Measurements from ENCODE around the gene MKNK1.

DNA sequence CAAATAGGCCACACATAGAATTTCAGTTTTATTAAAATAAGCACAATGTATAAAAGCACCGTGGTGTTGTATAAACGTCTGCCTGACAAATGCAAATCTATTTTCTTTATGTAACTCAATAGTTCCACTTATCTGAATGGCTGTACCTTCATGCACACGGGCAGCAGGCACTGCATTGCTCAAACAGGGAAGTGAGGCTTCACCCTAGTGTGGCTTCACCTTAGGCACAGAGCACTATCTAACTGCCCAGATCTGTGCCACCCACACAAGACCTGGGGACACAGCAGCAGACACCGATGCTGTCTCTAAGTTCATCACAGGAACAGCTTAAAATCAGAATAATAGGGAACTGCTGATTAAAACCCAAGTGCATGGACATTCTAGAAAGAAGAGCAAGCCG is 46.7 kb downstream of the MKNK1 start:
- TF ChIP-seq, protein P1, sequence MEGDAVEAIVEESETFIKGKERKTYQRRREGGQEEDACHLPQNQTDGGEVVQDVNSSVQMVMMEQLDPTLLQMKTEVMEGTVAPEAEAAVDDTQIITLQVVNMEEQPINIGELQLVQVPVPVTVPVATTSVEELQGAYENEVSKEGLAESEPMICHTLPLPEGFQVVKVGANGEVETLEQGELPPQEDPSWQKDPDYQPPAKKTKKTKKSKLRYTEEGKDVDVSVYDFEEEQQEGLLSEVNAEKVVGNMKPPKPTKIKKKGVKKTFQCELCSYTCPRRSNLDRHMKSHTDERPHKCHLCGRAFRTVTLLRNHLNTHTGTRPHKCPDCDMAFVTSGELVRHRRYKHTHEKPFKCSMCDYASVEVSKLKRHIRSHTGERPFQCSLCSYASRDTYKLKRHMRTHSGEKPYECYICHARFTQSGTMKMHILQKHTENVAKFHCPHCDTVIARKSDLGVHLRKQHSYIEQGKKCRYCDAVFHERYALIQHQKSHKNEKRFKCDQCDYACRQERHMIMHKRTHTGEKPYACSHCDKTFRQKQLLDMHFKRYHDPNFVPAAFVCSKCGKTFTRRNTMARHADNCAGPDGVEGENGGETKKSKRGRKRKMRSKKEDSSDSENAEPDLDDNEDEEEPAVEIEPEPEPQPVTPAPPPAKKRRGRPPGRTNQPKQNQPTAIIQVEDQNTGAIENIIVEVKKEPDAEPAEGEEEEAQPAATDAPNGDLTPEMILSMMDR (IDR thresholded peaks at IDR 0.05): no peak
- TF ChIP-seq ZFX (IDR thresholded peaks at IDR 0.05; ENCODE audit: borderline replicate concordance): no peak
